Naive thymus-derived CD4-positive, alpha-beta T cell (primary cell): Measurements from ENCODE around the gene ARHGAP24. TPM values are rescaled to one million over a fixed set of nuclear protein-coding genes. Genes with fewer than 3 reads are reported as not detected.

Experiments used
- ATAC-seq: fragments of 150-1000 bp; cut with Tn5 transposase; 2 replicates; pipeline ENCODE4 v1.10.0; 2021; ENCODE audit warnings: mild to moderate bottlenecking, moderate library complexity
- CTCF ChIA-PET: fragments of 350-600 bp; sonication (Branson Sonifier 250); formaldehyde crosslinking; loops from one replicate; lab custom pipeline; 2021; ENCODE audit warnings: antibody characterized with exemption; lab: Charles Lee
- POLR2A ChIA-PET: fragments of 350-600 bp; sonication (Branson Sonifier 250); formaldehyde crosslinking; loops from one replicate; lab custom pipeline; 2021; ENCODE audit warnings: antibody characterized with exemption, inconsistent platforms; lab: Charles Lee
- DNase-seq, 9 donors: peaks; one replicate each; pipeline versions ENCODE4 v3.0.0 to v3.0.0-alpha.2; 2020 to 2022; ENCODE audit warnings: mixed read lengths in 1 of 9
- H3K27ac ChIP-seq: one replicate; pipeline ENCODE4 v1.7.0; 2013; ENCODE audit warnings: mild to moderate bottlenecking, low read depth, low read length, moderate library complexity
- H3K27me3 ChIP-seq, 2 donors: one replicate each; pipeline ENCODE4 v1.7.0; 2013; ENCODE audit warnings: low read length in 2 of 2, mild to moderate bottlenecking in 2 of 2, moderate library complexity in 2 of 2; ENCODE audit not compliant: control insufficient read depth in 2 of 2, insufficient read depth in 2 of 2
- H3K36me3 ChIP-seq, 3 experiments: 1 replicate in 2 of 3; 2 replicates in 1 of 3; pipeline ENCODE4 v1.7.0; 2013; ENCODE audit warnings: low read length in 3 of 3, mild to moderate bottlenecking in 3 of 3, moderate library complexity in 1 of 3; ENCODE audit not compliant: insufficient read depth in 3 of 3, control insufficient read depth in 2 of 3
- H3K4me1 ChIP-seq, 2 donors: one replicate each; pipeline ENCODE4 v1.7.0; 2013; ENCODE audit warnings: low read length in 2 of 2, mild to moderate bottlenecking in 2 of 2, moderate library complexity in 1 of 2; ENCODE audit not compliant: control insufficient read depth in 2 of 2, insufficient read depth in 2 of 2
- H3K4me3 ChIP-seq: 2 replicates; pipeline ENCODE4 v1.7.0; 2013; ENCODE audit warnings: mild to moderate bottlenecking, low read length
- H3K9me3 ChIP-seq, 3 experiments: 1 replicate in 2 of 3; 2 replicates in 1 of 3; pipeline ENCODE4 v1.7.0; 2013; ENCODE audit warnings: low read length in 3 of 3; ENCODE audit not compliant: control insufficient read depth in 2 of 3
- H3K27ac Mint-ChIP-seq, 9 donors: one replicate each; pipeline ENCODE4 v1.8.0; 2020 to 2022; ENCODE audit warnings: mixed read lengths in 9 of 9, mild to moderate bottlenecking in 8 of 9, moderate library complexity in 5 of 9, inconsistent platforms in 2 of 9
- H3K27me3 Mint-ChIP-seq, 5 donors: one replicate each; pipeline ENCODE4 v1.8.0; 2021 to 2022; ENCODE audit warnings: mixed read lengths in 5 of 5, mild to moderate bottlenecking in 1 of 5
- H3K36me3 Mint-ChIP-seq, 5 donors: one replicate each; pipeline ENCODE4 v1.8.0; 2020 to 2022; ENCODE audit warnings: mixed read lengths in 5 of 5, mild to moderate bottlenecking in 3 of 5, inconsistent platforms in 1 of 5
- H3K4me1 Mint-ChIP-seq, 7 donors: one replicate each; pipeline ENCODE4 v1.8.0; 2020 to 2022; ENCODE audit warnings: mixed read lengths in 7 of 7, mild to moderate bottlenecking in 3 of 7, inconsistent platforms in 1 of 7
- H3K4me3 Mint-ChIP-seq, 10 donors: one replicate each; pipeline ENCODE4 v1.8.0; 2020 to 2022; ENCODE audit warnings: mild to moderate bottlenecking in 10 of 10, mixed read lengths in 10 of 10, moderate library complexity in 6 of 10, inconsistent platforms in 2 of 10
- H3K9me3 Mint-ChIP-seq, 11 donors: one replicate each; pipeline ENCODE4 v1.8.0; 2020 to 2022; ENCODE audit warnings: mixed read lengths in 11 of 11, mild to moderate bottlenecking in 4 of 11, inconsistent platforms in 1 of 11, moderate library complexity in 1 of 11
- intact Hi-C, 2 donors: fragments of 100-400 bp; cut with micrococcal nuclease; formaldehyde crosslinking; loops; one replicate each; pipeline ENCODE4 v1.15.1; 2023
- polyA plus RNA-seq, 2 donors: library from polyadenylated mRNA; unstranded; fragments of 300-500 nt; fragmentation: Illumina TruSeq; gene quantifications; one replicate each; pipeline ENCODE4 v1.2.3, GENCODE V29; 2021
- total RNA-seq, 6 experiments: library from RNA in 5 of 6; stranded (reverse) in 5 of 6; gene quantifications; 1 replicate in 5 of 6; 2 replicates in 1 of 6; pipeline ENCODE4 v1.2.3 and lab custom pipeline; 2021 to 2026

Gene ARHGAP24
- total and polyA plus RNA-seq, 7 experiments from 2014 or later: 0.41 to 12.7 (median 1.3) TPM; not detected in 3

DNA sequence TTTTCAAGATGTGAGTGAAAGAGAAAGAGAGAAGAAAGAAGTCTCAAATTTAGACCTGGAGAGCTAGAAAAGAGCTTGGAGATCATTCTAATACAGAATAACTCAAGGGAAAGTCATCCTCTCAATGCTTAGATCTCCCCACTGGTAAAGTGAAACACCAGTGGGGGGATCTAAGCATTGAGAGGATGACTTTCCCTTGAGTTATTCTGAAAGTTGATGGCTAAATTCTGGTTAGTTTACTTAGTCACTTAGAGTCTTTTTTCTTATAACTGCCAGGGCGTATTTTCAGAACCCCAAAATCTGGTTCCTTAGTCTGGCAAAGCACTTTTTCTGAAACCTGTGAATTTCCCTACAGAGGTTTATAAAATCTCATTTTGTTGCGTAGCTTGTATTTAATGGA, 198.6 kb downstream of the ARHGAP24 start:
- no peak for DNase-seq
- H3K27ac ChIP-seq: no peak overlapping the region
- ChIA-PET CTCF (no interaction called here), POLR2A (no interaction called here)
- no peak for ATAC-seq
- Mint-ChIP-seq H3K27me3 (no peaks in the 10 kb centered on the region), H3K4me1 (no peaks in the 10 kb centered on the region), H3K9me3 (peaks cover 0 to 8% (median 0%) of the 10 kb centered on the region in 11 donors), H3K4me3 (no peak overlapping the region), H3K27ac (no peak overlapping the region), H3K36me3 (no peaks in the 10 kb centered on the region)
- no peaks in the 10 kb centered on the region for H3K9me3 ChIP-seq
- H3K4me3 ChIP-seq: no peak overlapping the region
- no peaks in the 10 kb centered on the region for H3K27me3 ChIP-seq
- no peaks in the 10 kb centered on the region for H3K4me1 ChIP-seq
- H3K36me3 ChIP-seq: no peaks in the 10 kb centered on the region
- intact Hi-C loops: no loop called here

DNA sequence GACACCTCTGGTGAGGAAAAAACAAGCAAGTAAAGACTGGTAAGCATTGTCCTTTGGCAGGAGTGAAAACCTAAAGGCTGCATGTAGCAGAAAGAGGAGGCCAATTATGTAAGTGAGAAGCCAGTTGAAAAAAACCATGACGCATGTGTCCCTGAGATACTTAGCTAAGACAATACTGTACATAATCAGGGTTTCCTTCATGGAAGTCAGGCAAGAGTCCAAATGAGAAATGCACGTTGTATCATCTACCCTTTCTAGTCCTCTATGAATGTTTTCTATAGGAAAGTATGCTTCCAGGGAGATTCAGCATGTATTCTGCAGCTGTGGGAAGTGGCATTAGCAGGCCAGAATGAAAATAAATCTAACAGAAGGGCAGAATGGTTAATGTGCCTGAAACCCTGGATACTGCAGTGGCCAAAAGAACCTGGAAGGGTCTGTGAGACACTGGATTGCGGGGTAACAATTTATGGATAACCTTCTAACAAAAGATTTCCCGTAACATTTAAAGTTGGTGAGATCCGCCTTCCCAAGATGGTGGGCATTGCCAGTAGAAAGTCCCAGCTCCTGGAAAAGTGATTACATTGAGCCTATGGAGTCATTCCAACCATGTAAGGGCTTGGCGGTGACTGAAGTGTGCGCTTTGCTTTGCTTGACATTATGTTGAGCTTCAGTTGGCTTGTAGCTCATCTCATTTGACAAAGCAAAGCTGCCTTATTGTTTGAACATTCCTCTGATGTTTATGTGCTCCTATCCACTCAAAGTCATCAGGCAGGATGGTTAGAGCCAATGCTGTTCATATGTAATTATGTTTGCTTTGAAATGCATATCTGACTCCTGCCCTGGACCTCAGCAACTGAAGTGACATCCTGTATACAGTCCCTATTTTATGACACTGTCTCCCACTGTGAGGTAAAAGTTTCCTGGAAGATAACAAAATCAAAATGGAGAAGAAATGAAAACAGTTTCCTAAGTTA, 200.4 kb downstream of the ARHGAP24 start:
- no peak overlapping the region for H3K27ac ChIP-seq
- POLR2A ChIA-PET: no interaction called here
- Mint-ChIP-seq H3K4me1 (no peaks in the 10 kb centered on the region), H3K36me3 (no peaks in the 10 kb centered on the region), H3K27me3 (no peaks in the 10 kb centered on the region), H3K27ac (no peak overlapping the region), H3K4me3 (no peak overlapping the region), H3K9me3 (peaks cover 0 to 8% (median 0%) of the 10 kb centered on the region in 11 donors)
- no peak for DNase-seq
- intact Hi-C loops: no loop called here
- no peaks in the 10 kb centered on the region for H3K27me3 ChIP-seq
- CTCF ChIA-PET: no interaction called here
- ATAC-seq: no peak
- no peak overlapping the region for H3K4me3 ChIP-seq
- H3K4me1 ChIP-seq: no peaks in the 10 kb centered on the region
- no peaks in the 10 kb centered on the region for H3K9me3 ChIP-seq
- H3K36me3 ChIP-seq: no peaks in the 10 kb centered on the region

- intact Hi-C loops: no loop called here
- Histone ChIP-seq H3K27ac (no peak overlapping the region), H3K9me3 (no peaks in the 10 kb centered on the region), H3K27me3 (no peaks in the 10 kb centered on the region), H3K4me3 (no peak overlapping the region), H3K4me1 (no peaks in the 10 kb centered on the region), H3K36me3 (no peaks in the 10 kb centered on the region)
- no peak for ATAC-seq
- ChIA-PET CTCF (no interaction called here), POLR2A (no interaction called here)
- H3K9me3 Mint-ChIP-seq: peaks cover 0 to 8% (median 0%) of the 10 kb centered on the region in 11 donors
- H3K27me3 Mint-ChIP-seq: no peaks in the 10 kb centered on the region
- no peak for DNase-seq
- no peaks in the 10 kb centered on the region for H3K36me3 Mint-ChIP-seq
- no peak overlapping the region for H3K27ac Mint-ChIP-seq
- H3K4me1 Mint-ChIP-seq: no peaks in the 10 kb centered on the region
- H3K4me3 Mint-ChIP-seq: no peak overlapping the region
Observed at GRCh38 chr4:85676050-85676425, 201.1 kb downstream of the ARHGAP24 start.

DNA sequence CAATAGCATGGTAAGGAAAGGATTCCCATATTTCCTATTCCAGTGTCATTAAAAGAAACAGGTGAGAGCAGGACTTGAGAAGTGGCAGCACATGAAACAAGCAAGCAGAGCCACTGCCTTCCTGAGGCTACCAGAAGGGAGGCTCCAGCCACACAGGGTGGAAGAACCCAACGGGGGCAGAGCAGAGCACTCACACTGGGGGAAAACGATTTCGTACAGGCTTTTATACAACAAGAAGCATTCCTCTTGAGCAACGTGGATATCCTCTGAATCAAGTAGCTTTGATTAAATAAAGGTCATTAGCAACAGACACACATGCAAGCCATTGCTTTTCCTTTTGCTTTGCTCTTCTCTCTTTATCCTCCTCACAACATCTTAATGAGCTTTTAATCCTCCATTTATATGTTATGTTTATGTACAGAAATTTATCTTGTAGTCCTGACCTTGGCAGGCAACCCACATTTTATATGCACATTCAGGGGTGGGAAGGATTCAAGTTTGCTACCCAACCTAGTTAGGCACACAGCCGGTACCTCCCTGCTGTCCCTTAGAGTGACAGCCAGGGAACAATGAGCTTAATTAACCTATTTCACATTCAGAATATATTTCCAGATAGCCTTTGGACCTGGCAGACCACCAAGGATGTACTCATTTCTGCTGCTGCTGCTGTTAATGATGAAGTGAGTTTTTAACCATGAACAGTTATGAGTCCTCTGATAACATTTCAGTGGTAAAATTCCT, 202.1 kb downstream of the ARHGAP24 start:
- intact Hi-C loops: no loop called here
- no peak for ATAC-seq

GRCh38 chr4:85681221-85681657, 206.3 kb downstream of the ARHGAP24 start:
- CTCF ChIA-PET: no interaction called here
- Histone ChIP-seq H3K36me3 (no peaks in the 10 kb centered on the region), H3K4me3 (no peak overlapping the region), H3K27me3 (no peaks in the 10 kb centered on the region), H3K4me1 (no peaks in the 10 kb centered on the region), H3K27ac (no peak overlapping the region), H3K9me3 (no peaks in the 10 kb centered on the region)
- Mint-ChIP-seq H3K36me3 (no peaks in the 10 kb centered on the region), H3K9me3 (peaks cover 0 to 9% (median 0%) of the 10 kb centered on the region in 11 donors), H3K27me3 (no peaks in the 10 kb centered on the region), H3K4me1 (no peaks in the 10 kb centered on the region), H3K4me3 (no peak overlapping the region), H3K27ac (no peak overlapping the region)
- POLR2A ChIA-PET: no interaction called here
- no peak for DNase-seq
- peak; percentile 85 for ATAC-seq
- intact Hi-C loops: no loop called here

More for the DNA sequence above, 202.1 kb downstream of the ARHGAP24 start:
- H3K9me3 Mint-ChIP-seq: peaks cover 0 to 8% (median 0%) of the 10 kb centered on the region in 11 donors
- DNase-seq: no peak
- no peaks in the 10 kb centered on the region for H3K27me3 Mint-ChIP-seq
- Histone ChIP-seq H3K4me3 (no peak overlapping the region), H3K27ac (no peak overlapping the region), H3K4me1 (no peaks in the 10 kb centered on the region), H3K36me3 (no peaks in the 10 kb centered on the region), H3K9me3 (no peaks in the 10 kb centered on the region), H3K27me3 (no peaks in the 10 kb centered on the region)
- H3K4me1 Mint-ChIP-seq: no peaks in the 10 kb centered on the region
- no peak overlapping the region for H3K27ac Mint-ChIP-seq
- ChIA-PET POLR2A (no interaction called here), CTCF (no interaction called here)
- no peaks in the 10 kb centered on the region for H3K36me3 Mint-ChIP-seq
- no peak overlapping the region for H3K4me3 Mint-ChIP-seq

DNA sequence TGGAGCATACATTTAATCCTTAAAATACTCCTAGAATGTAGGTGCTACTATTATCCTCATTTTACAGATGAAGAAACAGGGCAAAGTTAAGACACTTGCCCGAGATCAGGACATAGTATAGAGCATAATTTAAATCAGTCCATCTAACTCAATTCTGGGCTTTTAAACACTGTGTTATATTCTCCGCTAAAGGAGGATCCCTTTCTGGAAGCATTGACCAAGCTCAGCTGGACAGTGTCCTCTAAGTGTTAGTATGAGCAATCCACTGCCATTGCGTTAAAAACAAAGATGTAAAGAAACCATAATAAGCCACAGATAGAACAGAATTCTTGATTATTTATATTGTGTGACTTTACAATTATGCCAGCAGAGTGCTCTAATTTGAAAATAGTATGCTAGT, 207.0 kb downstream of the ARHGAP24 start:
- DNase-seq (no peak), ATAC-seq (no peak)
- no peaks in the 10 kb centered on the region for H3K36me3 Mint-ChIP-seq
- Histone ChIP-seq H3K9me3 (no peaks in the 10 kb centered on the region), H3K4me1 (no peaks in the 10 kb centered on the region), H3K36me3 (no peaks in the 10 kb centered on the region), H3K4me3 (no peak overlapping the region), H3K27ac (no peak overlapping the region), H3K27me3 (no peaks in the 10 kb centered on the region)
- ChIA-PET POLR2A (no interaction called here), CTCF (no interaction called here)
- H3K4me3 Mint-ChIP-seq: no peak overlapping the region
- H3K9me3 Mint-ChIP-seq: peaks cover 0 to 9% (median 0%) of the 10 kb centered on the region in 11 donors
- intact Hi-C loops: no loop called here
- H3K4me1 Mint-ChIP-seq: no peaks in the 10 kb centered on the region
- no peak overlapping the region for H3K27ac Mint-ChIP-seq
- no peaks in the 10 kb centered on the region for H3K27me3 Mint-ChIP-seq
